Measurements from ENCODE around the gene SAP30.
A peak's percentile ranks its signal among the peaks of the same experiment; 100 is the strongest.

SAP30 gene, protein sequence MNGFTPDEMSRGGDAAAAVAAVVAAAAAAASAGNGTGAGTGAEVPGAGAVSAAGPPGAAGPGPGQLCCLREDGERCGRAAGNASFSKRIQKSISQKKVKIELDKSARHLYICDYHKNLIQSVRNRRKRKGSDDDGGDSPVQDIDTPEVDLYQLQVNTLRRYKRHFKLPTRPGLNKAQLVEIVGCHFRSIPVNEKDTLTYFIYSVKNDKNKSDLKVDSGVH

DNA sequence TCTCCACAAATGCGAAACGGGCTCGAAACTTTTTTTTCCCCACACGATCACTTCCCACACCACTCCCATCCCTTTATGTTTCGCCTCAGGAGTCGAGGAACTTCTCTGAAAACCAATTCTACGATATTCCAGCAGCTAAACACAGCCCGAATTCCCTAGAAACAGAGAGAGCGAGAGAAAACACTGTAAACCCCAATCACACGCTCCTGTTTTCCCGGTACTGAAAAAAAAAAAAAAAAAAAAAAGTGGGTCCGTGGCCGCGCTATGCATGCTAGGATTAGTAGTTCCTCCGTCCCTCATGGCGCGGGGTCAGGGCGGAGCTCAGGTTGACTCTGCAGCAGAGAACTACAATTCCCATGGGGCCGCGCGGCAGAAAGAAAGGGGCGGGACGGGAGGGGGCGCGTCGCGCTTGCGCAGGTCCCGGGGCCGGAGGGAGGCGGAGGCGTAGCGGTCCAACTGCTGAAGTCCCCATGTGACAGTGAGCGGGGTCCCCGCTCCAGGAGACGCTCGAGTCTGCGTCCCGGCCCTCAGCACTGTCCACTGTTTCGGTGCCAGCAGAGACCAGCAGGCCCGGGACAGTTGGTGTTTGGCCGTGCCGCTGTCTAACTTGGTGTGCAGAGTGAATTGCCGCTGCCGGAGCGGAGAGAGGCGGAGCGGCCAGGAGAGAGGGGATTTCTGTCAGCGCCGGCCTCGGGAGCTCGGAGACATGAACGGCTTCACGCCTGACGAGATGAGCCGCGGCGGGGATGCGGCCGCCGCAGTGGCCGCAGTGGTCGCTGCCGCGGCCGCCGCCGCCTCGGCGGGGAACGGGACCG is at the start of gene SAP30:
TSS of gene SAP30 (plus strand) at position 478 of the 815 bp plus-strand sequence. CDS start at position 707, 229 bp downstream.
- DNase-seq (ENCODE audit: low spot score) = peak; percentile 97

DNA sequence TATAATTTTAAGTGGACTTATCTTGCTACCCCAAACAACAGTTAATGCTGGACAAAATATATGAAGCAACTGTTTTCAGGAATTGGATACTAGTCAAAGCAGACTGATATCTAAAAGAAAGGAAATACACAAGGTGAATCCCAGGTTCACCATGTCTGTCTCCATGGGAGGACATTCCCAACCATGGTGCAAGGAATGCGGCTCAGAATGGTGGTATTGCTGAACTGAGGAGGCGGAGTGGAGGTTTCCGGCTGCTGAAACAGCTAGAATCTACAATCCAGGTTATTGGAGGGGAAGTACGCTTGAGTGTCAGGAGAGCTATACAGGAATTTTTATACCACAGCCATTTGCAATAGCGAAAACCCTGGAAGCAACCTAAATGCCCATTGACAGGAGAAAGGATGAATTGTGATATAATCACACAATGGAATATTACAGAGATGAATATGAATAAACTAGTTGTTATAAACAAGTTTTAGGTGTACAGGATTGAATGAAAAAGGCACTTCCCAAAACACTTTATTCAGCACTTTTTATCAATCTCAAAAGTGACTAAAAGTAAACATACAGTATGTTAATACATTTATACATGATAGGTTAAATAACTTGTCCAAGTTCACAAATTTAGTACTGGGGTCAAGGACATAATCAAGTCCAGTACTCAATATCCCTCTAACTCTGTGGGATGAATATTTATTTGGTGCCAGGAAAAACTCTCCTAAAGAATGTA is 45.6 kb upstream of the SAP30 start:
- no peak for DNase-seq (ENCODE audit: low spot score)

DNA sequence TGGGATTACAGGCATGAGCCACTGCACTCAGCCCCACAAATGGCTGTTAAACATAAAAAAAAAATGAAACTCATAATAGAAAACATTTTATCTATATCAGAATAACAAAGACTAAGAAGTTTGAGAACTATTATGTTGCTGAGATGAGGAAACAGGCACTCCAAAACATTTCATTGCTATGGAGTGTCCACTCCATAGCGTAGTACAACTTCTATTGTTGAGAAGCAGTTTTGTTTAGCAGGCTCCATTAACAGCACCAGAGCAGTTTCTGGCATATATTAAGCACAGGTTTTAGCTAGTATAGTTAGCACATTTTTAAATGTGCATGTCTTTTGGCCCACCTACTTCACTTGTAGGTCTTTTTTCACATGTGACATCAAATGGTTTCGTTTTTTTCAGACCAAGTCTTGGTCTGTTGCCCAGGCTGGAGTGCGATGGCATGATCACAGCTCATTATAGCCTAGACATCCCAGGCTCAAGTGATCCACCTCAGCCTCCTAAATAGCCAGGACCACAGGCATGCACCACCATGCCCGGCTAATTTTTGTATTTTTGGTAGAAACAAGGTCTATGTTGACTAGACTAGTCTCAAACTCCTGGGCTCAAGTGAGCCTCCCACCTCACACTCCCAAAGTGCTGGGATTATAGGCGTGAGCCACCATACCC is 42.4 kb upstream of the SAP30 start:
- DNase-seq (ENCODE audit: low spot score) = no peak

DNA sequence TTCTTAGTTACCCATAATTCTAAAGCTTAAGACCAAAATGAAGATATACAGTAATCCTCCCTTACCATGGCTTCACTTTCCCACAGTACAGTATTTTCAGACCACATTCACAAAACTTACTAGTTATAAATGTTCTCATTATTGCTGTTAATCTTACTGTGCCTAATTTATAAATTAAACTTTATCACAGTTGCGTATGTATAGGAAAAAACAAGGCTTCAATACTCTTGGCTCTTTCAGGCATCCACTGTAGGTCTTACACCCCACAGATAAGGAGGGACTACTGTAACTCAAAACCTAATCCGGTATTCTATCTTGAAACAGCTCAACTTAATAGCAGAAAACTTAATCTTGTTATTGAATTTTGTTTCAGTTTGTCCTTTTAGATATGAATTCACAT is 40.2 kb upstream of the SAP30 start:
- DNase-seq (ENCODE audit: low spot score) = no peak

DNA sequence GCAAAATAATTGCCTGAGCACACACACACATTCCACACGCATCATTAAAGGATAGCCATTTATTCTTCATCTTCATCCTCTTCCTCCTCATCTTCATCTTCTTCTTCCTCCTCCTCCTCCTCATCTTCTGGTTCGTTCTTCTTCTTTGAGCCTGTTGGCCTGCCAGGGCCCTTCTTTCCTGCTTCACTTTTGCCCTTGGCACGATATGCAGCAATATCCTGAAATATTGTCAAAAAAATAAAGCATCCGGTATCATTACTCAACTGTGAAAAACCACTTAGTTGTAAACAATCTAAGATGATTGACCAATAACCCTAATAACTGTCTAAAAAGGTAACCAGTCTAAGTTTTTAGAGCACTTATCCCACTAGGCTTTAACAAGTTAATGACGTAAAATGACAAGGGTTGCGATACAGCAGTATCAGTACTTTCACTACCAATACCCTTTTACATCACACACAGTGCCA is 38.7 kb upstream of the SAP30 start:
- DNase-seq (ENCODE audit: low spot score) = no peak

DNA sequence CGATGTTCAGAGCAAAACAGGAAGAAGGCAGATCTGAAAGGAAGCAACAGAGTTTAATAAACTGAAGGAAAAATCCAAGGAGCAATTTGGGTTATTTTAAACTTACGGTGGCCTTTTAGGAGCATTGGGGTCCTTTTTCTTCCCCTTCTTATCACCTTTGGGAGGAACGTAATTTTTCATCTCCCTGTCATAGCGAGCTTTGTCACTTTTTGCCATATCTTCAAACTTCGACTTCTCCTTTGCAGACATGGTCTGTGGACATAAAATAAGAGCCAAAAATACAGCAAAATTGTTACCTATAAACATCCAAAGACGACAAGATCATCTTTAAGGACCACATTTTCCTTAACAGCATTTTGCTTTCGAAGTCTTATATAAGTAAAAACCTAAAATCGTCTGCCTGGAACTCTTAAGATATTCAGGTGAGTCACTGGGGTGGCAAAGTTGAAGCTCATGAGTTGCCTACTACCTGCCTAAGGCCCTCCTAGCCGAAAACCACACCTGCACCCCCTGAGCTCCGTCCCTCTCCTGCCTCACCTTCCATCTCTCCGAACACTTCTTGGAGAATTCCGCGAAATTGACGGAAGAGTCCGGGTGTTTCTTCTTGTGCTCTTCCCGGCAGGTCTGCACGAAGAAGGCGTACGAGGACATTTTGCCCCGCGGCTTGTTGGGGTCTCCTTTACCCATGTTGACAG is 37.6 kb upstream of the SAP30 start:
- DNase-seq (ENCODE audit: low spot score) = peak; percentile 22

DNA sequence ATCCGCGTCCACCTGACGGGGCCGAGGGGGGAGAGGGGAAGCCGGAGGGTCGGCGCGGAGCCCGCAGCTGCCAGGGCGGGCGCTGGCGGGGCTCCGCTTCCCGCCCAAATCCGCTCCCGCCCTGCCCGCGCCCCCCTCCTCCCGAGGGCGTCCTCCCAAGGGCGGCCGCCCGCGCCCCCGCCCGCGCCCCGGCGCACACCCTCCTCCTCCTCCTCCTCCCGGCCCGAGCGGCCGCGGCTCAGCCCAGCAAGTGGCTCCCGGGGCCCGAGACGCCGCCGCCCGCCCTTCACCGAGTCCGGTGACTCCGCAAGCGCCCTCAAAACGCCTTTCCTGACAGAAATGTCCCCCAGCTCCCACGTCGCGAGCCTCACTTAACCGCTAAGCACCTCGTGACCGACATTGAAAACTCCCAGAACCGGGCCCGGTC is 37.1 kb upstream of the SAP30 start:
- peak; percentile 30 for DNase-seq (ENCODE audit: low spot score)

DNA sequence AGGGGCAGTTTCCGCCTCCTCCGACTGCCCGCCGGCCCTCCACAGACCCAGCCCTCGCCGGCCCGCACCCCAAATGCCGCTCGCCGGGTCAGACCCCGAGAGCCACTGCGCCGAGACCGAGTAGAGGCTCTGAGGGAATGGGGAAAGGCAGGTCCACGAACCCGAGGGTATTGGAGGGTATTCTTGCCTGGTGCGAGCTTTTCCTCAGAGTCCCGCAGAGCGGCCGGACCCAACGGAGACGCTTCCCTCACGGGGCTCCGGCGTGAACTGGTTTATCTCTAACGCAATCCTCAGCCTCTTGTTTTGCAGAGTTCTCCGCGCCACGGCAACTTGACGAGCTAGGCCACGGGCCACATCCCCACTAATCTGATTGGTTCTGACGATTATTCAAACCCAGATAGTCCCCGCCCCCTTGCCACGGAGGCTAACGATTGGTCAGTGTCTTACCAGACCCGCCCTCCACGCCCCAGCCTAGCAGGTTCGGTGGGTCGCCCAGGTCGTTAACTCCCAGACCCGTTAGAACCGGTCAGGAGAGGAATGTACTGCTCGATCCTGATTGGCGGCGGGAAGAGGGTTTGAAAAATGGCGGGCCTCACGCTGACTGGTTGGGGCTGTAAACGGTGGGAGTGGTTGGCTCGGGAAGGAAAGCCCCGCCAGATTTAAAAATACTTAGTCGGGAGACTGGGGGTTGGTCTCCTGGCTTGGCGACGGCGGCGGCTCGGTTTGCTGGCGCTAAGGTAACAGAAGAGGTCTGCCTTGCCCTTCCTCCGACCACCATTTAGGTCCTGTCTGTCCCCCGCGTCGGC is 36.5 kb upstream of the SAP30 start, which contains the start of gene HMGB2:
TSS of gene HMGB2 (minus strand) at position 274 of the 806 bp plus-strand sequence. CDS start 709 bp downstream, outside the sequence.
- DNase-seq (ENCODE audit: low spot score) = peak; percentile 100

DNA sequence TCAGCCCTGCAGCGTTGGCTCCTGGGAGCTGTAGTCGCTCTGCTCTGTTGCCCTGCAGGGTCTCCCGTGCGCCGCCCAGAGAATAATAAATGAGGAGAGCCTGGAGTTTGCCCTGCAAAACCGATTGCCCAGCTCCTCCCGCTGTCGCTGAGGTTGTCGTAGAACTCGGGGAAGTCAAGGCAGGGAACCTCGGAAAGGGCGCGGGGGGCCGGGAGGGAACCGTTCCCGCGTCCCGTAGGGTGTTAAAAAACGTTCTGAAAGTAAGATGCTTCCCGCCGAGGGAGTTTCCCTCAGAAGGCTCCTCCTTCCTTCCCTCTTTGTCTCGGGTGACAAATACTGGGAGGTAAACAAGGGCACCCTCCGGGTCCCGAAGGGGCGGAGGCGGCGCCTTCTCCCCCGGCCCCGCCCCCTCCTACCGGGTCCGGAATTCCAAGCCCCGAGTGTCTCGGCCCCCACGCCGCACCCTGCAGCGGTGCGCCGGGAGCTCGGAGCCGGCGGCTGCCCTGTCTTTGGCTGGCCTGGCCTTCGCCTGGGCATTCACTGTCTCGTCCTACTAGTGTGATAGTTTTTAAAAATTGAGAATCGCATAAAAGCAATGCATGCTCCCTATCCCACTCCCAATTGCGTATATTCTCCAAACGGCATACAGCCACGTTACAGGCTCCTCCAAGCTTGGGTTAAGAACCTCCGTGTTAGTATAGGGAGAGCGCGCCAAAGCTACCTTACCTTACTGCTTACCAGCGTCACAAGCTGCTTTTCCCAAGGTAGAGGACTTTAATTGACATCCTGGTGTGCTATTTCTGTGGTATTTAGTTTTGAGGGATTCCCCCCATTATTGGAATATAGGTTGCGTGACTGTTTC is 35.6 kb upstream of the SAP30 start:
- DNase-seq (ENCODE audit: low spot score) = peak; percentile 46

DNA sequence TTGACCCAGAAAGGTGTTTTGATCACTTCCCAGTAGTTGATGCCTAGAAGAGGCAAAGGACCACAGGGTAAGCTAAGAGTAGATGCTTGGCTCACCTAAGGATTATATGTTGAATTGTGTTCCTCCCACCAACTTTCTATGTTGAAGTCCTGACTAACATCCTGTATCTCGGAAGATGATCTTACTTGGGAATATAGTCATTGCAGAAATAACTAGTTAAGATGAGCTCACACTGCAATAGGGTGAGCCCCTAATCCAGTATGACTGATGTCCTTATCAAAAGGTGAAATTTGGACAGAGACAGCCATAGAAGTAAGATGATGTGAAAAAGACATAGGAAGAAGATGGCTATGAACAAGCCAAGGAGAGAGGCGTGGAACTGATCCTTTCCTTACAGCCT is 33.3 kb upstream of the SAP30 start:
- no peak for DNase-seq (ENCODE audit: low spot score)

DNA sequence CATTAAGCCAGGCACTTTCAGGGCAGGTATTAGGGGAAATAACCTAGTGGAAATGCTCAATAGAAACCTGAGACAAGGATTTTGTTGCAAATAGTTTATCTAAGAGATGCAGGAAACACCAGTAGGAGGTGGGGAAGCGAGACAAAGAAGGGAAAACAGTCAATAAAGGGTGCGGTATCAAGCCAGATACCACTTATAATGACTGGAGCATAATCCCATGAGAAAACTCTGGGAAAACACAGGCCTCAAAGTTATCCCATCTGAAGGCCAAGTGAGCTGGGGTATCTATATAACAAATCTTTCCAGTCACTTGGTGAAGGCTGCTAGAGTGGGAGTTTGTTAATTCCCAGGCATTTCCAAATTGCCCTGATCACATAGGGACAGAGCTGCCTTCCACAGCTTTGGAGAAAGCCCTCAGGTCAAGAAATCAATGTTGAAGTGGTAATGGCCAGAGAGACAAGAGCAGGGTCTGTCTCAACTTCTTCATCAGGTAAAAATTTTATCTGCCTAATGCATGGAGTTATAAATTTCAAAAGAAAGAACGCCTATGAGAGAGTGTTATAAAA is 26.8 kb upstream of the SAP30 start:
- no peak for DNase-seq (ENCODE audit: low spot score)

DNA sequence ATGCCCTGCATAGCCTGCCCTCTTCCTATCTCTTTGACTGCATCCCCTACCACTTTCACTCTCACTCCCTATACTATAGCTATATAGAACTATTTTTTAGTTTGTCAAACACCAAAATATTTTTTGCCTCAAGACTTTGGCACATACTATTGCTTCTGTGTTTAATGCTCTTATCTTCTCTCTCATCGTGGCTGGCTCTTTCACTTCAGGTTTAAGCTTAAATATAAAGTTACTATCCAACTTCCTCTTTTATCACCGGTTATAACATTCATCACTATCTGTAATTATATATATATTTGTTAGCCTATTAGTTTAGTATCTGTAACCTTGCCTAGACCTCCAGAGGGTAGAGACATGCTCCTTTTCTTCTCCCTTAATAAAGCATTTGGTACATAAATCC is 25.1 kb upstream of the SAP30 start:
- DNase-seq (ENCODE audit: low spot score) = no peak

DNA sequence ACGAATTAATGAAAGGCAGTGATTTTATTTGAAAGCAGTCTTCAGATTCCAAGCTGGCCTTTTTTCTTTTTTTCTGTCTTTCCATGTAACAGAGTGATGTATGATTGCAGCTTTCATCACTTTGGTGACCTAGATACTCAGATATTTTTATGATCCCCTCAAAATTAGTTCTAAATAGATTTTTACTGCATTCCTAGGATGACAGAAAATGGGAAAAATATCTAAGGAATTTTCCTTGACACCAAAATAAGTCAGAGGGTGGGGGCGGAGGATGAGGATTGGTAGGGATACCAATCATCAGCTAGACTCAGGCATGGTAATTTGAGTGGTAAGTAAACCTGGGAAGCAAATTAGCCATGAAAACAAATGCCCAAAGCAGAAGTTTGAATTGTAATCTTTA is 24.7 kb upstream of the SAP30 start:
- DNase-seq (ENCODE audit: low spot score) = no peak

DNA sequence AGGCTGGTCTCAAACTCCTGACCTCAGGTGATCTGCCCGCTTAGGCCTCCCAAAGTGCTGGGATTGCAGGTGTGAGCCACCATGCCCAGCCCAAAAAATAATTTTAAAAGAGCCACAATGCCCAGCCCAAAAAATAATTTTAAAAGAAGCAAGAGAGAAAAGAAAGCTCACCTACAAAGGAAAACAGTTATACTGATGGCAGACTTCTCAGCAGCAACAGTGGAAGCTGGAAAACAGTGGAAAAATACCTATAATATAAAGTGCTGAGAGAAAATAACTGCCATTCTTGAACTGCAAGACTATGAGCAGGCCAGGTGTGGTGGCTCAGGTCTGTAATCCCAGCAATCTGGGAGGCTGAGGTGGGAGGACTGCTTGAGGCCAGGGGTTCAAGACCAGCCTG is 23.3 kb upstream of the SAP30 start:
- DNase-seq (ENCODE audit: low spot score) = no peak

DNA sequence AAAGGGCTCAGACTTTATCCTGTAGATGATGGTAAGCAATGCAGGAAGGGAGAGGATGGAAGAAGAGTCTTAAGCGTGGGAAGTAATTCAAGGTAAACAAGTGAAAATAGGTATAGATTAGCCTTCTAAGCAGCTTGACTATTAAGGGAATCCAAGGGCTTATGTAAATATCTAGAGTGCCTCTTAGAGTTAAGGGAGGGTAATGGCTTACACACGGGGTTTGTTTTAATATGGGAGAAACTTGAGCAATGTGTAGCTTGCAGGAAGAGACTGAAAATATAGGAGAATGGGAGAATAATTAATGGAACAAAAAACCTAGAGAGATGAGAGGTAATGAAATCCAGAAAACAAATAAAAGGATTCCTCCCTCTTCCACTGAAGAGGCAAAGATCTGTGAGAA is 12.8 kb upstream of the SAP30 start:
- DNase-seq (ENCODE audit: low spot score) = no peak

DNA sequence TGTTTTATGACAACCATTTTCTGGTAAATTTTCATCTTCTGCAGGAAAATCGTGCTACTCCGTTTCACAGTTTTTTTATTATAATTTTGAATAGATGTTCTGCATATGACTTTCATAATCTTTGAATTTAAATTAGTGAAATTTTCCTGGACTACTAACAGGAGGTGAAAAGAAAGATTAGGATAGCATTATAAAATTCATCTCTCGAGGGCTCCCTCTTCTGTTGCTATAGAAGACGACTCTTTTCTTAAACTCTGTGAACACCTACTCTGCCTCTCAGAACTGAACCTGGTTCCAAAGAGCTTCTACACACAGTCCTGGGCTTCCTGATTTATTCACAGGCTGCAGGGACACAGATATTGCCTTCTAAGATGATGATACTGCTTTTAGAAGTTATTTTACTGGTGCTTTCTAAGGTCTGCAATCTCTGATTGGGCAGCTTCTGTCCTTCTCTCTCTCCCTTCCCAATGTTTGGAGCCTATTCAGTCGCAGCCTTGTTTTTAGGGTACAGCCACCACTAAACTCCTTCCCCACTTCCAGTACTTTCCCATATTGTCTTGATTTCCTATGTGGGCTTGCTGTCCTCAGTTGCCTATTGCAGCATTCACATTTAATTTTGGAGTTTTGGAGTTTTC is 10.1 kb upstream of the SAP30 start:
- DNase-seq (ENCODE audit: low spot score) = peak; percentile 18

DNA sequence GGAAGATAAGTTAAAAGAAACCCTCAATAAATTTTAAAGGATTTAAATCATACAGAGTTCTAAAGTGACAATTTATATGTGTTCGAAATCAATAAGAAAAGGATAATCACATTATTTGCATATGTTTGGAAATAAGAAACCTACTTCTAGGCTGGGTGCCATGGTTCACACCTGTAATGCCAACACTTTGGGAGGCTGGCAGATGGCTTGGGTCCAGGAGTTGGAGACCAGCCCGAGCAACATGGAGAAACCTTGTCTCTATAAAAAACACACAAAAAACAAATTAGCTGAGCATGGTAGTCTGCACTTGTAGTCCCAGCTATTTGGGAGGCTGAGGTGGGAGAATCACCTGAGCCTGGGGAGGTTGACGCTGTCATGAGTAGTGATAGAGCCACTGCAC is 8.1 kb upstream of the SAP30 start:
- DNase-seq (ENCODE audit: low spot score) = no peak

DNA sequence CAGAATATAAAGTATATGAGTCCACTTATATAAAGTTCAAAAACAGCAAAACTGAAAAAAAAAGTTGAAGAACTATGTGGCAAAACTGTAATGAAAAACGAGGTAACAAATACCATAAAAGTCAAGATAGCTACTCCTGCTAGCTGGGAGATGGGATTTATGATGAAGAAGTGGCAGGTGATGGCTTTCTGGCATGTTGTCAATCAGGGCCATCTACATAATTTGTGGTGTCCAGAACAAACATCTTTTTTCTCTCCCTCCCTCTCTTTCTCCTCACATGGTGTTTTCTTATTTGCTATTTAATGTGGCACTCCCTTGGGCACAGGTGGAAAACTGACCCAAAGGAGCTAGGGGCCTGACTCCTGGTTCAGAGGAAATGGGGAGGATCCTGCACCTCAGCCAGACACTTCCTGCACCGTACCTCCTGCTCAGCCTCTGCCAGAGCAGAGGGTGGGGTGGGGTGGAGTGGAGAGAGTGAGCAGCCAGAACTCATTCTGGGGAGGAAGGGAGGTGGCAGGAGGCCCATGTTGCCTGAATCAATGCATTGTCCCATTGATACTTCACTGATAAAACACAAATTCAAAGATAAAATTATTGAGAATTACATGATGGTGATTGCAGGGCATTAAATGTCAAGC is 5.3 kb upstream of the SAP30 start:
- DNase-seq (ENCODE audit: low spot score) = no peak
